Stomach (tissue), 4 donors: ENCODE measurements around the gene VPS13D.

Experiments
- EP300 ChIP-seq: sonication (generic); formaldehyde crosslinking; IDR thresholded peaks from one replicate; pipeline ENCODE4 v1.6.1; 2017; ENCODE audit warnings: antibody characterized with exemption
- POLR2A ChIP-seq, 4 donors: fragments of 450-650 bp; IDR thresholded peaks; one replicate each; pipeline ENCODE4 v1.6.1; 2016; ENCODE audit warnings: antibody characterized with exemption in 4 of 4, control low read depth in 2 of 4, mild to moderate bottlenecking in 1 of 4, moderate library complexity in 1 of 4
- POLR2AphosphoS5 ChIP-seq, 3 donors: sonication (generic); formaldehyde crosslinking; IDR thresholded peaks; one replicate each; pipeline ENCODE4 v1.6.1; 2016; ENCODE audit warnings: antibody characterized with exemption in 3 of 3
- TF ChIP-seq, protein P1 (sequence below), 7 experiments: fragments of 450-650 bp in 4 of 7; fragments of 200-600 bp in 3 of 7; sonication (generic) in 3 of 7; IDR thresholded peaks; one replicate each; pipeline ENCODE4 v1.5.1; 2016 to 2019; ENCODE audit warnings: antibody characterized with exemption in 7 of 7, control low read depth in 2 of 7, mild to moderate bottlenecking in 1 of 7

DNA sequence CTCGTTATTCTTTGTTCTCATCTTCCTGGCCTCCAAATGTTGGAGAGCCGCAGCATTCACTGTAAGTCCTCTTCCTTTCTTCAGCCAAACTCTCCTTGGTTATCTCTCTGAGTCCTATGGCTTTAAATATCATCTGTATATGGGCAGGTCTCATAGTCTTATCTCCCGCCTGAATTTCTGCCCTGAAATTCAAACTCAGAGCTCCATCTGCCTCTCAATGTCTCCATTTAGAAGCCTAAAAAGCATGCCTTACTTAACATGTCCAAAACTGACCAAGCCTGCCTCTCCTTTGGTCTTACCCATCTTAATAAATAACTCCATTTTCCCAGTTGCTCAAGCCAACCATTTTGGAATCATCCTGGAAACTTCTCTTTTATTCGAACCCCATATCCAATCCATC lies 307.5 kb downstream of the VPS13D start:
- TF ChIP-seq POLR2A (IDR thresholded peaks at IDR 0.05) (no peak), POLR2AphosphoS5 (IDR thresholded peaks at IDR 0.05) (no peak), EP300 (no peak)
- TF ChIP-seq, protein P1, sequence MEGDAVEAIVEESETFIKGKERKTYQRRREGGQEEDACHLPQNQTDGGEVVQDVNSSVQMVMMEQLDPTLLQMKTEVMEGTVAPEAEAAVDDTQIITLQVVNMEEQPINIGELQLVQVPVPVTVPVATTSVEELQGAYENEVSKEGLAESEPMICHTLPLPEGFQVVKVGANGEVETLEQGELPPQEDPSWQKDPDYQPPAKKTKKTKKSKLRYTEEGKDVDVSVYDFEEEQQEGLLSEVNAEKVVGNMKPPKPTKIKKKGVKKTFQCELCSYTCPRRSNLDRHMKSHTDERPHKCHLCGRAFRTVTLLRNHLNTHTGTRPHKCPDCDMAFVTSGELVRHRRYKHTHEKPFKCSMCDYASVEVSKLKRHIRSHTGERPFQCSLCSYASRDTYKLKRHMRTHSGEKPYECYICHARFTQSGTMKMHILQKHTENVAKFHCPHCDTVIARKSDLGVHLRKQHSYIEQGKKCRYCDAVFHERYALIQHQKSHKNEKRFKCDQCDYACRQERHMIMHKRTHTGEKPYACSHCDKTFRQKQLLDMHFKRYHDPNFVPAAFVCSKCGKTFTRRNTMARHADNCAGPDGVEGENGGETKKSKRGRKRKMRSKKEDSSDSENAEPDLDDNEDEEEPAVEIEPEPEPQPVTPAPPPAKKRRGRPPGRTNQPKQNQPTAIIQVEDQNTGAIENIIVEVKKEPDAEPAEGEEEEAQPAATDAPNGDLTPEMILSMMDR (IDR thresholded peaks at IDR 0.05) = no peak
